ENCODE results near the gene SPINK5. TPM values are rescaled to one million over a fixed set of nuclear protein-coding genes. Genes with fewer than 3 reads are reported as not detected.

SPINK5 gene
- total RNA-seq, 1 donor from 2014 or later = 0.22 TPM

- ATAC-seq = no peak
- intact Hi-C loops (cut with micrococcal nuclease) = no loop called here
- no peak for DNase-seq
These were observed 102.9 kb downstream of the SPINK5 start for GRCh38 chr5:148166550-148167283.

GRCh38 chr5:148168246-148168645, 104.5 kb downstream of the SPINK5 start, which contains the start of gene SPINK14:
TSS of gene SPINK14 (plus strand) at chr5:148168546. CDS start at chr5:148169733, 1,187 bp downstream.
- ATAC-seq = no peak
- intact Hi-C loops (cut with micrococcal nuclease) = no loop called here
- DNase-seq = no peak

GRCh38 chr5:148172377-148172776, 108.6 kb downstream of the SPINK5 start:
- no peak for DNase-seq
- no peak for ATAC-seq
- intact Hi-C loops (cut with micrococcal nuclease) = no loop called here

GRCh38 chr5:148176480-148176879, 112.7 kb downstream of the SPINK5 start:
- DNase-seq = no peak
- intact Hi-C loops (cut with micrococcal nuclease) = loop anchor here (5.0 kb wide), 2 partner anchors 266 to 556 kb away; no protein-coding TSS in a partner anchor

DNA sequence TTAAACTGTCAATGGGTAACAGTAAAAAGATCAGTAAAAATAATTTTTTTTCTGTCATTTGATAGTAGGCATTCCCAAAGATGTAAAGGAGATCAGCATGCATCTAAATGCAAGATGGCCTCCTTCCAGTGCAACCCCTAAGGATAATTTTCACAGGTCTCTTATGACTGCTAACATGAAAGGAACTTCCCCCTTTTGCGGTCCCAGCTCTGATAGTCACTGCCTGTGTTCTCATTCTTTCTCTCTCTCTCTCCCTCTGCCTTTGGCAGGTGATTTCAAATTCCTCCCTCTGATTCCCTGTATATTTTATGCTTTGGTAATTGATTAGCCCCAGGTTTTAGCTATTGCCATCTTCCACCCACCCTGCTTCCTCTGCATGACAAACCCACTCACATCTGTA, 113.4 kb downstream of the SPINK5 start:
- intact Hi-C loops (cut with micrococcal nuclease) = loop anchor here (5.0 kb wide), 2 partner anchors 265 to 555 kb away; no protein-coding TSS in a partner anchor
- ATAC-seq = no peak
- DNase-seq = no peak

More at GRCh38 chr5:148176480-148176879, 112.7 kb downstream of the SPINK5 start:
- ATAC-seq = no peak

DNA sequence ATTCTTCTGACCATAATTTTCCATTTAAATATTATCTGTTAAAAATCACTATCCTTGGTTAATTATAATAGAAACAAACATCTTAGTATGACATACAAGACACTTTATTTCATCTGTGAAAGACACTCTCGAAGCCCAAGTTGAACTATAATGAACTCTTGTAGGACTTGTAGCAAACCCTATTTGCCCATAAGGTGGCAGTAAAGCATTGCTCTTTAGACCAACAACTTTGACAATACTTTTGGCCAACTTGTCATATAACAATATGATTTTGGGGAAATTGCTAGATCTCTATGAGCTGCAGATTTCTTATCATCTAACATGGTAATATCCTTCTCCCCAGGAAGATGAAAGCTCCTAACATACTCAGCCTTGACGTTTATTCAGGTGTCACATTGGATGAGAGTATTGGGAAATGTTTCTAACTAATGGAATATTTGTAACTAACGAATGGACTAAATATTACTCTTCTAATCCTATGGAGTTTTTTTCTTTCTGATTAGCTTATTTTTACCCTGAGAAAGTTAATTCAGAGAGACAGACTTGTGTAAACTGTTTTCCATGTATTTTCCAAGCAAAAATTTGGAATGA, 115.5 kb downstream of the SPINK5 start:
- intact Hi-C loops (cut with micrococcal nuclease) = loop anchor here (5.0 kb wide), 2 partner anchors 263 to 553 kb away; no protein-coding TSS in a partner anchor
- DNase-seq (no peak), ATAC-seq (peak; percentile 51)

GRCh38 chr5:148186248-148187003, 122.6 kb downstream of the SPINK5 start:
- DNase-seq (no peak), ATAC-seq (peak; percentile 48)
- intact Hi-C loops (cut with micrococcal nuclease) = no loop called here

Other genes starting within 250 kb of the SPINK5 start
- not detected for gene SPINK1, start 232.3 kb upstream of the SPINK5 start, total RNA-seq
- gene SCGB3A2, start 185.3 kb upstream of the SPINK5 start, total RNA-seq = not detected
- 2.8 TPM for gene C5orf46, start 157.4 kb upstream of the SPINK5 start, total RNA-seq
- not detected for gene SPINK14, start 104.6 kb downstream of the SPINK5 start, total RNA-seq
- gene SPINK6, start 139.1 kb downstream of the SPINK5 start, total RNA-seq = not detected
- not detected for gene MARCOL, start 174.5 kb downstream of the SPINK5 start, total RNA-seq
- gene SPINK13, start 204.8 kb downstream of the SPINK5 start, total RNA-seq = not detected
- gene SPINK7, start 248.4 kb downstream of the SPINK5 start, total RNA-seq = not detected